ENCODE data around the gene TRIM59. TPM values are rescaled to one million over a fixed set of nuclear protein-coding genes. Genes with fewer than 3 reads are reported as not detected.

TRIM59 gene
- total and polyA plus RNA-seq, 9 of the 15 experiments (the other 6 are each of a cell fraction or from before 2014, with no cell fraction given) = 16.8 to 101 (median 34.8) TPM

GRCh38 chr3:160401291-160402095 is 48.1 kb downstream of the TRIM59 start:
- H3K9me3 ChIP-seq (replicated peaks; ENCODE audit: control insufficient read depth, insufficient read depth, low read depth, low read length) = no peaks in the 10 kb centered on the region
- intact Hi-C loops (cut with micrococcal nuclease) = loop anchor here (1.0 to 5.0 kb wide), 3 partner anchors 48 to 174 kb away; partner anchors contain the start of genes C3orf80 and TRIM59
- H3K79me2 ChIP-seq (ENCODE audit: control insufficient read depth, insufficient read depth, low read length) = peaks cover 96% of the 10 kb centered on the region
- peaks cover 3 to 5% of the 10 kb centered on the region in 2 experiments; a peak in 3 of 5 replicates for H3K4me1 ChIP-seq (replicated peaks in 1 of 2; ENCODE audit: control insufficient read depth in 2 of 2, insufficient read depth in 2 of 2, low read length in 2 of 2)
- H3K27me3 ChIP-seq (ENCODE audit: control insufficient read depth in 2 of 2, insufficient read depth in 2 of 2, low read length in 2 of 2) = no peaks in the 10 kb centered on the region
- 0% methylated on average over 16 of the region's 16 CpGs for WGBS (ENCODE audit: insufficient coverage, low coverage, missing lambda C conversion rate)
- H3K36me3 ChIP-seq (ENCODE audit: control insufficient read depth, insufficient read depth, low read length) = peaks cover 57% of the 10 kb centered on the region
- H4K20me1 ChIP-seq (replicated peaks; ENCODE audit: control insufficient read depth, insufficient read depth, low read length) = peaks cover 30% of the 10 kb centered on the region
- no peak overlapping the region for H2AFZ ChIP-seq (ENCODE audit: low read depth, low read length)
- BruUV-seq (replicated peaks) = no TSS peak
- H3K4me3 ChIP-seq = peak overlapping the region; percentile 71
- H3K9me1 ChIP-seq (ENCODE audit: control insufficient read depth, insufficient read depth, low read length) = no peaks in the 10 kb centered on the region
- ATAC-seq = peak; percentile 66
- POLR2A ChIA-PET = interaction anchor here (0.7 to 2.9 kb wide), 7 partner anchors 10 to 314 kb away, joined by 3 to 23 read pairs (median 3); no protein-coding TSS in a partner anchor
- peak overlapping the region; percentile 95 for H3K4me2 ChIP-seq (ENCODE audit: insufficient read depth, low read length)
- H3K9ac ChIP-seq (ENCODE audit: insufficient read depth in 1 of 2, low read depth in 2 of 2, low read length in 2 of 2) = peak overlapping the region; percentile 98 to 100
- FAIRE-seq = peak; percentile 52
- in situ Hi-C loops (cut with MboI) = no loop called here
- CTCF ChIA-PET (ENCODE audit: low intra/inter-chr PET ratio) = no interaction called here
- DNase-seq (ENCODE audit: extremely low read depth in 1 of 4, low spot score in 3 of 4) = peak in 2 of 4 experiments; percentile 60 to 76
- H3K27ac ChIP-seq (ENCODE audit: extremely low read depth, low read depth, low read length) = peak overlapping the region; percentile 99
- TF ChIP-seq KDM1A (IDR thresholded peaks at IDR 0.05) = peak; percentile 51 to 53; a peak in 3 of 4 replicates
- peak; percentile 24; the same call in 1 of the 2 replicates for TF ChIP-seq NKRF (IDR thresholded peaks at IDR 0.05; ENCODE audit: borderline replicate concordance)
- no peak for TF ChIP-seq ARID2 (IDR thresholded peaks at IDR 0.05)
- TF ChIP-seq ATF1 (CRISPR knock-in tag; IDR thresholded peaks at IDR 0.05) = no peak
- no peak for TF ChIP-seq ATF1 (tag; IDR thresholded peaks at IDR 0.05)
- peak; percentile 44; the same call in 1 of the 2 replicates for TF ChIP-seq POLR2A (conservative IDR thresholded peaks at IDR 0.05)
- TF ChIP-seq MLLT1 (IDR thresholded peaks at IDR 0.05) = 0 out of 4 replicates have a peak, but pooled peaks of 1 of the 2 experiments have one; percentile 4
- no peak for TF ChIP-seq SIX5 (IDR thresholded peaks at IDR 0.05; ENCODE audit: borderline replicate concordance in 1 of 2, insufficient read depth in 1 of 2, low read depth in 1 of 2, low read length in 2 of 2)
- peak; percentile 74 for TF ChIP-seq EGR1 (conservative IDR thresholded peaks at IDR 0.05)
- no peak for TF ChIP-seq TGIF2 (CRISPR knock-in tag; IDR thresholded peaks at IDR 0.05)
- TF ChIP-seq SAP30 (IDR thresholded peaks at IDR 0.05; ENCODE audit: borderline replicate concordance, insufficient read depth, low read depth, low read length, poor library complexity, severe bottlenecking) = peak; percentile 17
- TF ChIP-seq MBD2 (IDR thresholded peaks at IDR 0.05; ENCODE audit: borderline replicate concordance, low read depth) = no peak
- TF ChIP-seq MYNN (IDR thresholded peaks at IDR 0.05) = no peak
- TF ChIP-seq MYNN (CRISPR knock-in tag; IDR thresholded peaks at IDR 0.05) = no peak
- peak; percentile 36; the same call in 1 of the 2 replicates for TF ChIP-seq MYBL2 (IDR thresholded peaks at IDR 0.05; ENCODE audit: low read depth)
- no peak for TF ChIP-seq MYBL2 (CRISPR knock-in tag; IDR thresholded peaks at IDR 0.05; ENCODE audit: borderline replicate concordance)
- TF ChIP-seq MAX (CRISPR knock-in tag; IDR thresholded peaks at IDR 0.05) = no peak
